A549 (cell line): ENCODE data around the gene GSAP. TPM values are rescaled to one million over a fixed set of nuclear protein-coding genes. Genes with fewer than 3 reads are reported as not detected.

ENCODE experiments used
- ATAC-seq, 2 experiments: fragments of 200-7000 bp in 1 of 2; fragments of >200 bp in 1 of 2; cut with Nextera tagmentation in 1 of 2; cut with Tn5 transposase in 1 of 2; 3 replicates each; pipeline versions ENCODE4 v1.8.0 to v1.9.1; 2018 to 2020; ENCODE audit warnings: mild to moderate bottlenecking in 1 of 2, moderate library complexity in 1 of 2
- CTCF ChIA-PET: fragments of 300-600 bp; sonication (Branson Sonifier 250); formaldehyde crosslinking; extraction: SDS; loops from one replicate; lab custom pipeline; 2021; ENCODE audit warnings: antibody characterized with exemption, inconsistent platforms; lab: Yijun Ruan, JAX
- POLR2A ChIA-PET: fragments of 350-600 bp; formaldehyde crosslinking; extraction: SDS; loops from one replicate; lab custom pipeline; 2021; ENCODE audit warnings: antibody characterized with exemption, inconsistent platforms; lab: Yijun Ruan, JAX
- DNase-seq, 2 experiments: peaks; one replicate each; pipeline versions ENCODE4 v3.0.0 to v3.0.0-alpha.2; 2011 to 2016; ENCODE audit warnings: low read depth in 1 of 2, low spot score in 1 of 2
- FAIRE-seq: peaks from 2 replicates; lab custom pipeline; 2011; peaks lifted over from hg19 to GRCh38; lab: Jason Lieb, UNC
- H3K27ac ChIP-seq, 2 experiments: fragments of >200 bp; sonication (Bioruptor Twin); formaldehyde crosslinking; 3 replicates each; pipeline ENCODE4 v1.5.1; 2016 to 2017
- H3K4me1 ChIP-seq: fragments of >200 bp; sonication (Bioruptor Twin); formaldehyde crosslinking; 3 replicates; pipeline ENCODE4 v1.6.1; 2016
- H3K4me2 ChIP-seq: fragments of >200 bp; sonication (Bioruptor Twin); formaldehyde crosslinking; 3 replicates; pipeline ENCODE4 v1.6.1; 2016
- H3K4me3 ChIP-seq: fragments of >200 bp; sonication (Bioruptor Twin); formaldehyde crosslinking; 3 replicates; pipeline ENCODE4 v1.5.1; 2016
- H3K9me3 ChIP-seq: fragments of >200 bp; sonication (Bioruptor Twin); formaldehyde crosslinking; 3 replicates; pipeline ENCODE4 v1.6.1; 2016
- CEBPB ChIP-seq, 2 experiments: fragments of >200 bp in 1 of 2; sonication (Bioruptor Twin) in 1 of 2; formaldehyde crosslinking in 1 of 2; IDR thresholded peaks; 2 replicates each; pipeline ENCODE4 v1.6.1; 2012 to 2016
- CHD2 ChIP-seq: fragments of 150-350 bp; IDR thresholded peaks from 2 replicates; pipeline ENCODE4 v1.6.1; 2014; ENCODE audit warnings: low read length; ENCODE audit not compliant: partially characterized antibody
- CHD4 ChIP-seq: fragments of 200-600 bp; sonication (generic); IDR thresholded peaks from 2 replicates; pipeline ENCODE4 v1.6.1; 2016; ENCODE audit warnings: antibody characterized with exemption, mild to moderate bottlenecking, borderline replicate concordance
- EHF ChIP-seq: fragments of 250-450 bp; sonication (Bioruptor Pico); IDR thresholded peaks from 2 replicates; pipeline ENCODE4 v1.5.0; 2020; ENCODE audit warnings: mild to moderate bottlenecking
- EP300 ChIP-seq, 2 experiments: fragments of >200 bp; sonication (Bioruptor Twin); formaldehyde crosslinking; IDR thresholded peaks; 2 replicates in 1 of 2; 3 replicates in 1 of 2; pipeline ENCODE4 v1.6.1; 2016 to 2017
- FOSB ChIP-seq: fragments of 250-450 bp; sonication (Bioruptor Pico); IDR thresholded peaks from 2 replicates; pipeline ENCODE4 v1.5.0; 2020; ENCODE audit warnings: mild to moderate bottlenecking, moderate library complexity
- FOSL2 ChIP-seq, 2 experiments: fragments of 450-650 bp in 1 of 2; fragments of >200 bp in 1 of 2; sonication (Bioruptor Twin) in 1 of 2; formaldehyde crosslinking; IDR thresholded peaks; 2 replicates each; pipeline versions ENCODE4 v1.5.0 to v1.6.1; 2016 to 2020; ENCODE audit warnings: mild to moderate bottlenecking in 1 of 2, moderate library complexity in 1 of 2
- GATA3 ChIP-seq: IDR thresholded peaks from 2 replicates; pipeline ENCODE4 v1.6.1; 2012; ENCODE audit warnings: borderline replicate concordance
- HDAC2 ChIP-seq: fragments of 200-600 bp; sonication (generic); IDR thresholded peaks from 2 replicates; pipeline ENCODE4 v1.6.1; 2016
- HES2 ChIP-seq: fragments of >200 bp; sonication (Bioruptor Twin); formaldehyde crosslinking; IDR thresholded peaks from 2 replicates; pipeline ENCODE4 v1.6.1; 2016
- HEYL ChIP-seq: fragments of 250-450 bp; sonication (Bioruptor Pico); IDR thresholded peaks from 2 replicates; pipeline ENCODE4 v1.8.0; 2021; ENCODE audit warnings: mild to moderate bottlenecking, moderate library complexity
- HOXB13 ChIP-seq: fragments of 250-450 bp; sonication (Bioruptor Pico); IDR thresholded peaks from 2 replicates; pipeline ENCODE4 v1.5.0; 2020; ENCODE audit warnings: low read depth, mild to moderate bottlenecking, moderate library complexity
- JUNB ChIP-seq: fragments of >200 bp; sonication (Bioruptor Twin); formaldehyde crosslinking; IDR thresholded peaks from 2 replicates; pipeline ENCODE4 v1.6.1; 2016
- KDM1A ChIP-seq: fragments of 200-600 bp; sonication (generic); IDR thresholded peaks from 2 replicates; pipeline ENCODE4 v1.6.1; 2016; ENCODE audit warnings: low read depth, mild to moderate bottlenecking
- KDM5A ChIP-seq: fragments of 200-600 bp; sonication (generic); IDR thresholded peaks from 2 replicates; pipeline ENCODE4 v1.6.1; 2016; ENCODE audit warnings: antibody characterized with exemption, mild to moderate bottlenecking
- MYC ChIP-seq: IDR thresholded peaks from 2 replicates; pipeline ENCODE4 v1.6.1; 2012; ENCODE audit warnings: mild to moderate bottlenecking, inconsistent platforms, low read length, improper control_type of control experiment, borderline replicate concordance
- NPAS2 ChIP-seq: fragments of 250-450 bp; sonication (Bioruptor Pico); IDR thresholded peaks from 2 replicates; pipeline ENCODE4 v1.8.0; 2022; ENCODE audit warnings: mild to moderate bottlenecking, moderate library complexity, borderline replicate concordance
- PHF8 ChIP-seq: fragments of 200-600 bp; sonication (generic); IDR thresholded peaks from 2 replicates; pipeline ENCODE4 v1.6.1; 2016; ENCODE audit warnings: low read depth, mild to moderate bottlenecking, antibody characterized with exemption, moderate library complexity, borderline replicate concordance
- POLR2AphosphoS2 ChIP-seq: conservative IDR thresholded peaks from 2 replicates; pipeline ENCODE4 v1.6.1; 2012; ENCODE audit warnings: low read length, improper control_type of control experiment, inconsistent platforms
- RAD21 ChIP-seq, 2 experiments: fragments of >200 bp in 1 of 2; sonication (Bioruptor Twin) in 1 of 2; formaldehyde crosslinking in 1 of 2; IDR thresholded peaks in 1 of 2; conservative IDR thresholded peaks in 1 of 2; 2 replicates in 1 of 2; 3 replicates in 1 of 2; pipeline ENCODE4 v1.6.1; 2012 to 2018; ENCODE audit warnings: inconsistent platforms in 1 of 2
- RARB ChIP-seq: fragments of 250-450 bp; sonication (Bioruptor Pico); IDR thresholded peaks from 2 replicates; pipeline ENCODE4 v1.8.0; 2021; ENCODE audit warnings: mild to moderate bottlenecking, moderate library complexity
- RNF2 ChIP-seq: fragments of 200-600 bp; sonication (generic); IDR thresholded peaks from 2 replicates; pipeline ENCODE4 v1.6.1; 2016; ENCODE audit warnings: low read depth, mild to moderate bottlenecking, antibody characterized with exemption, moderate library complexity, borderline replicate concordance
- SREBF2 ChIP-seq: fragments of 450-650 bp; IDR thresholded peaks from 2 replicates; pipeline ENCODE4 v1.6.1; 2014; ENCODE audit warnings: mild to moderate bottlenecking, moderate library complexity
- TFCP2L1 ChIP-seq: fragments of 250-450 bp; sonication (Bioruptor Pico); IDR thresholded peaks from 2 replicates; pipeline ENCODE4 v1.5.0; 2021; ENCODE audit warnings: mild to moderate bottlenecking
- TP53 ChIP-seq: fragments of 250-450 bp; sonication (Bioruptor Pico); IDR thresholded peaks from 2 replicates; pipeline ENCODE4 v1.5.0; 2021; ENCODE audit warnings: mild to moderate bottlenecking, moderate library complexity
- ZC3H11A ChIP-seq: fragments of 450-650 bp; IDR thresholded peaks from 2 replicates; pipeline ENCODE4 v1.6.1; 2014; ENCODE audit warnings: antibody characterized with exemption, mild to moderate bottlenecking
- ZFP36 ChIP-seq: fragments of 450-650 bp; IDR thresholded peaks from 2 replicates; pipeline ENCODE4 v1.6.1; 2014; ENCODE audit warnings: borderline replicate concordance; ENCODE audit not compliant: partially characterized antibody
- ZNF302 ChIP-seq: fragments of 250-450 bp; sonication (Bioruptor Pico); IDR thresholded peaks from 2 replicates; pipeline ENCODE4 v1.9.0; 2021; ENCODE audit warnings: inconsistent platforms, mild to moderate bottlenecking, moderate library complexity
- WGBS: methylation state at CpG from one replicate; pipeline ENCODE4 v1.1.6; 2017; ENCODE audit errors: missing lambda C conversion rate; 5-methylcytosine and 5-hydroxymethylcytosine counted together
- polyA plus RNA-seq, 4 experiments: library from polyadenylated mRNA; depleted of rRNA in 3 of 4; stranded (reverse); fragments of >200 nt; fragmentation: RNase III in 1 of 4; extraction: RNeasy Plus Mini Kit Qiagen cat#74134 plus additional on column Dnase treatment in 1 of 4; gene quantifications; 2 replicates in 3 of 4; 3 replicates in 1 of 4; pipeline ENCODE4 v1.2.3, GENCODE V29; 2011 to 2017
- TF ChIP-seq, protein P1 (sequence below): fragments of 200-600 bp; sonication (generic); IDR thresholded peaks from 2 replicates; pipeline ENCODE4 v1.6.1; 2016; ENCODE audit warnings: antibody characterized with exemption, mild to moderate bottlenecking, moderate library complexity

GSAP gene
- polyA plus RNA-seq, 2 of the 4 experiments (the other 2 are of a cell fraction), result 4.1 to 18.6 TPM

- CTCF ChIA-PET, result interaction anchor here (0.7 to 1.3 kb wide), 4 partner anchors 9 to 49 kb away, joined by 3 to 4 read pairs (median 4); no protein-coding TSS in a partner anchor
These were observed 120.6 kb downstream of the GSAP start for GRCh38 chr7:77295549-77295948.

GRCh38 chr7:77293046-77293445 lies 123.1 kb downstream of the GSAP start:
- no peak for DNase-seq
- ATAC-seq, result peak; percentile 39 to 58; a peak in 3 of 6 replicates
- ChIA-PET CTCF (no interaction called here), POLR2A (no interaction called here)
- Histone ChIP-seq H3K4me3 (no peak overlapping the region), H3K4me1 (no peaks in the 10 kb centered on the region), H3K27ac (no peak overlapping the region), H3K9me3 (peaks cover 5% of the 10 kb centered on the region; the same call in 1 of the 3 replicates), H3K4me2 (no peak overlapping the region)
- FAIRE-seq, result no peak
- no peak for TF ChIP-seq CEBPB (IDR thresholded peaks at IDR 0.05)
- no peak for TF ChIP-seq HOXB13 (CRISPR knock-in tag)
- no peak for TF ChIP-seq KDM1A
- TF ChIP-seq SREBF2, result no peak
- TF ChIP-seq RAD21 (conservative IDR thresholded peaks at IDR 0.05 in 1 of 2, IDR thresholded peaks at IDR 0.05 in 1 of 2), result no peak
- no peak for TF ChIP-seq FOSB (CRISPR knock-in tag)
- no peak for TF ChIP-seq EP300 (IDR thresholded peaks at IDR 0.05)
- TF ChIP-seq ZNF302, result no peak
- no peak for TF ChIP-seq RNF2
- no peak for TF ChIP-seq PHF8
- TF ChIP-seq RARB (CRISPR knock-in tag), result no peak
- TF ChIP-seq ZFP36, result no peak
- no peak for TF ChIP-seq KDM5A
- TF ChIP-seq EHF, result no peak
- no peak for TF ChIP-seq JUNB
- no peak for TF ChIP-seq POLR2AphosphoS2
- TF ChIP-seq HES2, result no peak
- 84% methylated on average over 4 of the region's 4 CpGs for WGBS

More at GRCh38 chr7:77295549-77295948, 120.6 kb downstream of the GSAP start:
- DNase-seq, result no peak
- no peaks in the 10 kb centered on the region for H3K4me1 ChIP-seq
- WGBS, result 94% methylated on average over 2 of the region's 2 CpGs
- no peaks in the 10 kb centered on the region; the same call in 2 of the 3 replicates for H3K9me3 ChIP-seq
- H3K4me2 ChIP-seq, result no peak overlapping the region
- no peak overlapping the region for H3K27ac ChIP-seq
- FAIRE-seq, result no peak
- no peak for TF ChIP-seq EP300 (IDR thresholded peaks at IDR 0.05)
- TF ChIP-seq FOSL2 (IDR thresholded peaks at IDR 0.05), result no peak
- TF ChIP-seq FOSL2 (CRISPR knock-in tag; IDR thresholded peaks at IDR 0.05), result no peak
- no peak for TF ChIP-seq KDM1A
- POLR2A ChIA-PET, result no interaction called here
- no peak for ATAC-seq
- no peak overlapping the region for H3K4me3 ChIP-seq

- CTCF ChIA-PET, result no interaction called here
- no peak for TF ChIP-seq SREBF2
- no peak for TF ChIP-seq CHD2
- TF ChIP-seq TP53 (CRISPR knock-in tag), result no peak
- TF ChIP-seq HES2, result no peak
- TF ChIP-seq HDAC2, result no peak
- TF ChIP-seq HEYL, result no peak
- TF ChIP-seq TFCP2L1, result no peak
- TF ChIP-seq KDM1A, result no peak
- no peak for TF ChIP-seq CHD4
- no peak for TF ChIP-seq EHF
- TF ChIP-seq CEBPB (IDR thresholded peaks at IDR 0.05), result no peak
- TF ChIP-seq MYC, result no peak
- TF ChIP-seq NPAS2 (CRISPR knock-in tag), result no peak
- no peak for TF ChIP-seq HOXB13 (CRISPR knock-in tag)
- no peak for TF ChIP-seq ZC3H11A
- TF ChIP-seq KDM5A, result no peak
- TF ChIP-seq GATA3, result no peak
- TF ChIP-seq, protein P1, sequence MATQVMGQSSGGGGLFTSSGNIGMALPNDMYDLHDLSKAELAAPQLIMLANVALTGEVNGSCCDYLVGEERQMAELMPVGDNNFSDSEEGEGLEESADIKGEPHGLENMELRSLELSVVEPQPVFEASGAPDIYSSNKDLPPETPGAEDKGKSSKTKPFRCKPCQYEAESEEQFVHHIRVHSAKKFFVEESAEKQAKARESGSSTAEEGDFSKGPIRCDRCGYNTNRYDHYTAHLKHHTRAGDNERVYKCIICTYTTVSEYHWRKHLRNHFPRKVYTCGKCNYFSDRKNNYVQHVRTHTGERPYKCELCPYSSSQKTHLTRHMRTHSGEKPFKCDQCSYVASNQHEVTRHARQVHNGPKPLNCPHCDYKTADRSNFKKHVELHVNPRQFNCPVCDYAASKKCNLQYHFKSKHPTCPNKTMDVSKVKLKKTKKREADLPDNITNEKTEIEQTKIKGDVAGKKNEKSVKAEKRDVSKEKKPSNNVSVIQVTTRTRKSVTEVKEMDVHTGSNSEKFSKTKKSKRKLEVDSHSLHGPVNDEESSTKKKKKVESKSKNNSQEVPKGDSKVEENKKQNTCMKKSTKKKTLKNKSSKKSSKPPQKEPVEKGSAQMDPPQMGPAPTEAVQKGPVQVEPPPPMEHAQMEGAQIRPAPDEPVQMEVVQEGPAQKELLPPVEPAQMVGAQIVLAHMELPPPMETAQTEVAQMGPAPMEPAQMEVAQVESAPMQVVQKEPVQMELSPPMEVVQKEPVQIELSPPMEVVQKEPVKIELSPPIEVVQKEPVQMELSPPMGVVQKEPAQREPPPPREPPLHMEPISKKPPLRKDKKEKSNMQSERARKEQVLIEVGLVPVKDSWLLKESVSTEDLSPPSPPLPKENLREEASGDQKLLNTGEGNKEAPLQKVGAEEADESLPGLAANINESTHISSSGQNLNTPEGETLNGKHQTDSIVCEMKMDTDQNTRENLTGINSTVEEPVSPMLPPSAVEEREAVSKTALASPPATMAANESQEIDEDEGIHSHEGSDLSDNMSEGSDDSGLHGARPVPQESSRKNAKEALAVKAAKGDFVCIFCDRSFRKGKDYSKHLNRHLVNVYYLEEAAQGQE, result no peak
- TF ChIP-seq, all 56 proteins: peak for 0
- Histone ChIP-seq H3K4me1 (no peaks in the 10 kb centered on the region), H3K4me2 (no peak overlapping the region), H3K27ac (no peak overlapping the region), H3K9me3 (0 out of 3 replicates have a peak, but pooled peaks cover 8% of the 10 kb centered on the region), H3K4me3 (no peak overlapping the region)
- ATAC-seq (no peak), DNase-seq (no peak), FAIRE-seq (no peak)
- POLR2A ChIA-PET, result no interaction called here
These were observed 125.7 kb downstream of the GSAP start for GRCh38 chr7:77290425-77290824.
